Lower leg skin (tissue), 3 donors: Measurements from ENCODE around the gene CCDC117.

Experiments
- POLR2A ChIP-seq, 2 donors: fragments of 450-650 bp; IDR thresholded peaks; one replicate each; pipeline ENCODE4 v1.6.1; 2016 to 2017; ENCODE audit warnings: antibody characterized with exemption in 2 of 2, mild to moderate bottlenecking in 1 of 2, moderate library complexity in 1 of 2
- TF ChIP-seq, protein P1 (sequence below), 3 donors: fragments of 450-650 bp; IDR thresholded peaks; one replicate each; pipeline ENCODE4 v1.5.1; 2016; ENCODE audit warnings: antibody characterized with exemption in 3 of 3, mild to moderate bottlenecking in 3 of 3, moderate library complexity in 2 of 3

DNA sequence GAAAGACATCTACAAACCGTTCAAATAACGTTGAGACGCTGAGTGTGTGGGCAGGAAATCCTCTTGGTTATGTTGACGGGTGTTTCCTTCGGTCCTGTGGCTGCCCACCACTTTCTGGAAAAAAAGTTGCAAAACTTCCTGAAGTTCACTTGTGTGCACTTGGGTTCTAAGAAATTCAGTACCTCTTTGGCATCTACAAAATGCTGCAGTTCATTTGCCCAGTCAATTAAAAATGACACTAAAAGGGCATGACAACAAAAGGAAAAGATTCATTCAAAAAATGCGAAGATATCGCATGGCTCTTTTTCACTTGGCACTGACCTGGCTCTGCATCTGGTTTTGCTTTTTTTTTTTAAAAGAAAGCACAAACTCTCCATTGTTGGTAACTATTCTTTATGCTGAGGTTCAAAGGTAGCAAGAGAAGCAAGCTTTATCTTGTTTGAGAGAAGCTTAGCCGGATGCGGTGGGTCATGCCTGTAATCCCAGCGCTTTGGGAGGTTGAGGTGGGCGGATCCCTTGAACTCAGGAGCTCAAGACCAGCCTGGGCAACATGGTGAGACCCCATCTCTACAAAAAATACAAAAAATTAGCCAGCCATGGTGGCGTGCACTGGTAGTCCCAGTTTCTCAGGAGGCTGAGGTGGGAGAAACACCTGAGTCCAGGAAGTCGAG is 38.5 kb downstream of the CCDC117 start:
- TF ChIP-seq, protein P1, sequence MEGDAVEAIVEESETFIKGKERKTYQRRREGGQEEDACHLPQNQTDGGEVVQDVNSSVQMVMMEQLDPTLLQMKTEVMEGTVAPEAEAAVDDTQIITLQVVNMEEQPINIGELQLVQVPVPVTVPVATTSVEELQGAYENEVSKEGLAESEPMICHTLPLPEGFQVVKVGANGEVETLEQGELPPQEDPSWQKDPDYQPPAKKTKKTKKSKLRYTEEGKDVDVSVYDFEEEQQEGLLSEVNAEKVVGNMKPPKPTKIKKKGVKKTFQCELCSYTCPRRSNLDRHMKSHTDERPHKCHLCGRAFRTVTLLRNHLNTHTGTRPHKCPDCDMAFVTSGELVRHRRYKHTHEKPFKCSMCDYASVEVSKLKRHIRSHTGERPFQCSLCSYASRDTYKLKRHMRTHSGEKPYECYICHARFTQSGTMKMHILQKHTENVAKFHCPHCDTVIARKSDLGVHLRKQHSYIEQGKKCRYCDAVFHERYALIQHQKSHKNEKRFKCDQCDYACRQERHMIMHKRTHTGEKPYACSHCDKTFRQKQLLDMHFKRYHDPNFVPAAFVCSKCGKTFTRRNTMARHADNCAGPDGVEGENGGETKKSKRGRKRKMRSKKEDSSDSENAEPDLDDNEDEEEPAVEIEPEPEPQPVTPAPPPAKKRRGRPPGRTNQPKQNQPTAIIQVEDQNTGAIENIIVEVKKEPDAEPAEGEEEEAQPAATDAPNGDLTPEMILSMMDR (IDR thresholded peaks at IDR 0.05) = no peak
- no peak for TF ChIP-seq POLR2A (IDR thresholded peaks at IDR 0.05)
